ENCODE results near the gene DENND11. TPM values are rescaled to one million over a fixed set of nuclear protein-coding genes. Genes with fewer than 3 reads are reported as not detected.
"Not testable (repeated sequence)": the region's sequence is repeated elsewhere in the genome, so short reads cannot be mapped to it uniquely, and the experiment has no call there.

The DENND11 gene
- total RNA-seq, 2 donors from 2014 or later, result 32.3 to 38.1 TPM

GRCh38 chr7:141691540-141691939 is 10.4 kb downstream of the DENND11 start:
- no peaks in the 10 kb centered on the region for H3K9me3 ChIP-seq
- intact Hi-C loops (cut with DNase I), result no loop called here
- no peak overlapping the region for H3K4me3 ChIP-seq
- DNase-seq, result no peak
- no peak overlapping the region for H3K27ac ChIP-seq
- peaks cover 6% of the 10 kb centered on the region for H3K4me1 ChIP-seq
- H3K36me3 ChIP-seq, result no peaks in the 10 kb centered on the region
- no peak for TF ChIP-seq CTCF (IDR thresholded peaks at IDR 0.05)
- H3K9ac ChIP-seq (ENCODE audit: low read depth in 2 of 2, low read length in 2 of 2), result no peak overlapping the region
- no peaks in the 10 kb centered on the region for H3K27me3 ChIP-seq

GRCh38 chr7:141689072-141689825 is 12.7 kb downstream of the DENND11 start:
- H3K4me3 ChIP-seq; H3K9ac ChIP-seq (ENCODE audit: low read depth in 2 of 2, low read length in 2 of 2); intact Hi-C loops (cut with DNase I); H3K36me3 ChIP-seq; H3K27ac ChIP-seq; H3K9me3 ChIP-seq; DNase-seq; H3K4me1 ChIP-seq; H3K27me3 ChIP-seq: not testable (repeated sequence)

- no peak for TF ChIP-seq CTCF (IDR thresholded peaks at IDR 0.05)
- no peak overlapping the region for H3K4me3 ChIP-seq
- no peaks in the 10 kb centered on the region for H3K9me3 ChIP-seq
- no peak for DNase-seq
- no peaks in the 10 kb centered on the region for H3K36me3 ChIP-seq
- H3K9ac ChIP-seq (ENCODE audit: low read depth in 2 of 2, low read length in 2 of 2), result no peak overlapping the region
- intact Hi-C loops (cut with DNase I), result no loop called here
- no peaks in the 10 kb centered on the region for H3K27me3 ChIP-seq
- H3K4me1 ChIP-seq, result no peaks in the 10 kb centered on the region
- no peak overlapping the region for H3K27ac ChIP-seq
Measured at GRCh38 chr7:141688043-141688442, 13.9 kb downstream of the DENND11 start.

GRCh38 chr7:141686670-141687069 is 15.3 kb downstream of the DENND11 start:
- Histone ChIP-seq H3K27ac (no peak overlapping the region), H3K27me3 (no peaks in the 10 kb centered on the region), H3K4me3 (no peak overlapping the region), H3K36me3 (no peaks in the 10 kb centered on the region), H3K9ac (ENCODE audit: low read depth in 2 of 2, low read length in 2 of 2) (no peak overlapping the region), H3K9me3 (no peaks in the 10 kb centered on the region), H3K4me1 (no peaks in the 10 kb centered on the region)
- intact Hi-C loops (cut with DNase I), result no loop called here
- DNase-seq, result no peak
- TF ChIP-seq CTCF (IDR thresholded peaks at IDR 0.05), result no peak

- DNase-seq, result no peak
- H3K27me3 ChIP-seq, result no peaks in the 10 kb centered on the region
- H3K27ac ChIP-seq, result no peak overlapping the region
- intact Hi-C loops (cut with DNase I), result no loop called here
- H3K9me3 ChIP-seq, result no peaks in the 10 kb centered on the region
- H3K4me3 ChIP-seq, result no peak overlapping the region
- H3K36me3 ChIP-seq, result no peaks in the 10 kb centered on the region
- no peak for TF ChIP-seq CTCF (IDR thresholded peaks at IDR 0.05)
- H3K4me1 ChIP-seq, result no peaks in the 10 kb centered on the region
- no peak overlapping the region for H3K9ac ChIP-seq (ENCODE audit: low read depth in 2 of 2, low read length in 2 of 2)
Measured at GRCh38 chr7:141686074-141686473, 15.9 kb downstream of the DENND11 start.

- H3K27ac ChIP-seq, result no peak overlapping the region
- no peak overlapping the region for H3K4me3 ChIP-seq
- H3K27me3 ChIP-seq, result no peaks in the 10 kb centered on the region
- intact Hi-C loops (cut with DNase I), result no loop called here
- H3K9me3 ChIP-seq, result no peaks in the 10 kb centered on the region
- H3K36me3 ChIP-seq, result no peaks in the 10 kb centered on the region
- no peak for TF ChIP-seq CTCF (IDR thresholded peaks at IDR 0.05)
- no peak overlapping the region for H3K9ac ChIP-seq (ENCODE audit: low read depth in 2 of 2, low read length in 2 of 2)
- no peaks in the 10 kb centered on the region for H3K4me1 ChIP-seq
- DNase-seq, result no peak
Measured at GRCh38 chr7:141685285-141686023, 16.5 kb downstream of the DENND11 start.
